ENCODE results near the gene BBOF1. TPM values are rescaled to one million over a fixed set of nuclear protein-coding genes. Genes with fewer than 3 reads are reported as not detected.

Gene BBOF1
- total RNA-seq, 1 donor from 2014 or later, result 2.0 TPM

GRCh38 chr14:74029136-74029535 lies 10.0 kb downstream of the BBOF1 start:
- Histone ChIP-seq H3K27me3 (no peaks in the 10 kb centered on the region), H3K27ac (no peak overlapping the region), H3K9ac (no peak overlapping the region), H2AFZ (replicated peaks) (no peak overlapping the region), H3K4me2 (no peak overlapping the region), H3K4me1 (no peaks in the 10 kb centered on the region), H4K20me1 (ENCODE audit: low read depth) (no peaks in the 10 kb centered on the region), H3K9me3 (ENCODE audit: low read depth) (no peaks in the 10 kb centered on the region), H3K4me3 (no peak overlapping the region), H3K79me2 (ENCODE audit: low read depth) (no peaks in the 10 kb centered on the region), H3F3A (ENCODE audit: low read depth) (no peaks in the 10 kb centered on the region), H3K36me3 (no peaks in the 10 kb centered on the region)
- H3K36me3 Mint-ChIP-seq, result no peaks in the 10 kb centered on the region
- no peaks in the 10 kb centered on the region for H3K4me1 Mint-ChIP-seq
- no peak for DNase-seq (ENCODE audit: low spot score)
- H3K4me3 Mint-ChIP-seq, result no peak overlapping the region
- no peaks in the 10 kb centered on the region for H3K9me3 Mint-ChIP-seq
- TF ChIP-seq EZH2phosphoT487 (IDR thresholded peaks at IDR 0.05) (no peak), EZH2 (IDR thresholded peaks at IDR 0.05) (no peak), CTCF (IDR thresholded peaks at IDR 0.05) (no peak)
- H3K27me3 Mint-ChIP-seq (ENCODE audit: insufficient read depth, low read depth), result no peaks in the 10 kb centered on the region
- no peak overlapping the region for H3K27ac Mint-ChIP-seq

- H3K27me3 Mint-ChIP-seq (ENCODE audit: insufficient read depth, low read depth), result no peaks in the 10 kb centered on the region
- no peak overlapping the region for H3K4me3 Mint-ChIP-seq
- no peaks in the 10 kb centered on the region for H3K36me3 Mint-ChIP-seq
These were observed 15.4 kb downstream of the BBOF1 start for GRCh38 chr14:74034572-74034971.

GRCh38 chr14:74035556-74035955 lies 16.4 kb downstream of the BBOF1 start:
- no peak overlapping the region for H3K4me2 ChIP-seq
- no peak overlapping the region for H3K4me3 ChIP-seq
- no peak overlapping the region for H3K27ac ChIP-seq
- H3K36me3 ChIP-seq, result no peaks in the 10 kb centered on the region
- H3K79me2 ChIP-seq (ENCODE audit: low read depth), result no peaks in the 10 kb centered on the region
- Mint-ChIP-seq H3K36me3 (no peaks in the 10 kb centered on the region), H3K4me3 (no peak overlapping the region), H3K4me1 (no peaks in the 10 kb centered on the region), H3K27me3 (ENCODE audit: insufficient read depth, low read depth) (no peaks in the 10 kb centered on the region), H3K9me3 (no peaks in the 10 kb centered on the region), H3K27ac (no peak overlapping the region)
- no peaks in the 10 kb centered on the region for H3F3A ChIP-seq (ENCODE audit: low read depth)
- H4K20me1 ChIP-seq (ENCODE audit: low read depth), result no peaks in the 10 kb centered on the region
- no peaks in the 10 kb centered on the region for H3K4me1 ChIP-seq
- no peaks in the 10 kb centered on the region for H3K9me3 ChIP-seq (ENCODE audit: low read depth)
- H3K27me3 ChIP-seq, result no peaks in the 10 kb centered on the region
- no peak for TF ChIP-seq EZH2phosphoT487 (IDR thresholded peaks at IDR 0.05)
- no peak for TF ChIP-seq CTCF (IDR thresholded peaks at IDR 0.05)
- no peak for TF ChIP-seq EZH2 (IDR thresholded peaks at IDR 0.05)
- H3K9ac ChIP-seq, result no peak overlapping the region
- H2AFZ ChIP-seq (replicated peaks), result no peak overlapping the region
- no peak for DNase-seq (ENCODE audit: low spot score)

More at GRCh38 chr14:74034572-74034971, 15.4 kb downstream of the BBOF1 start:
- H2AFZ ChIP-seq (replicated peaks), result no peak overlapping the region
- H3K4me2 ChIP-seq, result no peak overlapping the region
- H4K20me1 ChIP-seq (ENCODE audit: low read depth), result no peaks in the 10 kb centered on the region
- TF ChIP-seq EZH2phosphoT487 (IDR thresholded peaks at IDR 0.05) (no peak), CTCF (IDR thresholded peaks at IDR 0.05) (no peak), EZH2 (IDR thresholded peaks at IDR 0.05) (no peak)
- no peak overlapping the region for H3K4me3 ChIP-seq
- no peaks in the 10 kb centered on the region for H3K36me3 ChIP-seq
- no peak overlapping the region for H3K27ac ChIP-seq
- H3K79me2 ChIP-seq (ENCODE audit: low read depth), result no peaks in the 10 kb centered on the region
- H3K9ac ChIP-seq, result no peak overlapping the region
- H3K4me1 ChIP-seq, result no peaks in the 10 kb centered on the region
- Mint-ChIP-seq H3K9me3 (no peaks in the 10 kb centered on the region), H3K27ac (no peak overlapping the region), H3K4me1 (no peaks in the 10 kb centered on the region)
- H3K9me3 ChIP-seq (ENCODE audit: low read depth), result no peaks in the 10 kb centered on the region
- no peak for DNase-seq (ENCODE audit: low spot score)
- no peaks in the 10 kb centered on the region for H3F3A ChIP-seq (ENCODE audit: low read depth)
- H3K27me3 ChIP-seq, result no peaks in the 10 kb centered on the region

Data from neural progenitor cell (in vitro differentiated cells).